Endometrial microvascular endothelial cells (primary cell): ENCODE data around the gene PVALEF. TPM values are rescaled to one million over a fixed set of nuclear protein-coding genes. Genes with fewer than 3 reads are reported as not detected.

Source experiments
- in situ Hi-C: cut with HindIII; loops from 2 replicates; pipeline ENCODE4 v1.10.0; 2017; ENCODE audit warnings: low sequenced_read_pairs, low pct_unique_long_range_greater_than_20kb; ENCODE audit errors: inconsistent ontology term
- total RNA-seq: library from RNA; depleted of rRNA; stranded (reverse); fragments of >200 nt; gene quantifications from one replicate; pipeline ENCODE4 v1.2.3, GENCODE V29; 2015; ENCODE audit errors: inconsistent ontology term

Gene PVALEF
- total RNA-seq, 1 donor from 2014 or later, result not detected

- in situ Hi-C loops, result no loop called here
Observed at GRCh38 chr17:81158688-81159590, 6.4 kb upstream of the PVALEF start.

- in situ Hi-C loops, result no loop called here
Observed at GRCh38 chr17:81159611-81160265, 5.6 kb upstream of the PVALEF start.

GRCh38 chr17:81160306-81160705 is 5.0 kb upstream of the PVALEF start:
- in situ Hi-C loops, result no loop called here

GRCh38 chr17:81160747-81161453 is 4.4 kb upstream of the PVALEF start:
- in situ Hi-C loops, result no loop called here

GRCh38 chr17:81161536-81161935 is 3.8 kb upstream of the PVALEF start:
- in situ Hi-C loops, result no loop called here

GRCh38 chr17:81161972-81162371 is 3.3 kb upstream of the PVALEF start:
- in situ Hi-C loops, result no loop called here

GRCh38 chr17:81162491-81162890 is 2.8 kb upstream of the PVALEF start:
- in situ Hi-C loops, result no loop called here

GRCh38 chr17:81163051-81163695 is 2.1 kb upstream of the PVALEF start:
- in situ Hi-C loops, result no loop called here

GRCh38 chr17:81163703-81164370 is 1.5 kb upstream of the PVALEF start:
- in situ Hi-C loops, result no loop called here

- in situ Hi-C loops, result no loop called here
Observed at GRCh38 chr17:81164371-81165245, 699 bp upstream of the PVALEF start.

- in situ Hi-C loops, result no loop called here
Observed at GRCh38 chr17:81166033-81166492, 756 bp downstream of the PVALEF start, which contains the start of gene AATK. AATK (minus strand) TSS chr17:81166221; CDS start chr17:81165992, 229 bp downstream.

GRCh38 chr17:81167194-81167524 is 1.9 kb downstream of the PVALEF start:
- in situ Hi-C loops, result no loop called here

GRCh38 chr17:81167638-81168037 is 2.3 kb downstream of the PVALEF start:
- in situ Hi-C loops, result no loop called here

GRCh38 chr17:81169870-81170309 is 4.6 kb downstream of the PVALEF start:
- in situ Hi-C loops, result no loop called here

- in situ Hi-C loops, result no loop called here
Observed at GRCh38 chr17:81170727-81171494, 5.6 kb downstream of the PVALEF start.

GRCh38 chr17:81171941-81172340 is 6.6 kb downstream of the PVALEF start:
- in situ Hi-C loops, result no loop called here
